ENCODE data around the gene SLIT3.

- no peak for TF ChIP-seq CTCF (IDR thresholded peaks at IDR 0.05)
- no peak for TF ChIP-seq POLR2A (IDR thresholded peaks at IDR 0.05)
Measured at GRCh38 chr5:169226895-169227294, 74.0 kb downstream of the SLIT3 start.

Data from Peyer's patch (tissue), 4 donors.